ENCODE measurements around the gene CDC42BPA.
"Not testable (repeated sequence)": the region's sequence is repeated elsewhere in the genome, so short reads cannot be mapped to it uniquely, and the experiment has no call there.

CDC42BPA gene

DNA sequence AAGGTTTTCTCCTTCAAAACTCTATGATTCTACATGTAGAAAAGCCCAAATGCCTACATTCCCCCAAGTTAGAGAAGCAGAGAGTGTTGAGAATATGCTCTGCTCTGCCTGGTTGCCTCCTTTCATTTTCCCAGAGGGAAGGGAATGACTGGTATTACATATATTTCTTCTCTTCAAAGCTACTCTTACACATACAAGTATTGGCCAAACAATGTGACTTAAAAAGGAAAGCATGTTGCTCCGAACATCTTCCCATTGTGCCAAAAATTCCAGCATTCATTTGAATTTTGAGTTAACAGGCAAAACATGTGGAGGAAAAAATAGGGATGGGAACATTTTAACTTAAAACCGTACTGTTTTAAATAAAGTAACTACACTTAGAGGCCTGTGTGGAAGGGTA lies 253.0 kb downstream of the CDC42BPA start:
- no peak for DNase-seq (ENCODE audit: low read depth)

DNA sequence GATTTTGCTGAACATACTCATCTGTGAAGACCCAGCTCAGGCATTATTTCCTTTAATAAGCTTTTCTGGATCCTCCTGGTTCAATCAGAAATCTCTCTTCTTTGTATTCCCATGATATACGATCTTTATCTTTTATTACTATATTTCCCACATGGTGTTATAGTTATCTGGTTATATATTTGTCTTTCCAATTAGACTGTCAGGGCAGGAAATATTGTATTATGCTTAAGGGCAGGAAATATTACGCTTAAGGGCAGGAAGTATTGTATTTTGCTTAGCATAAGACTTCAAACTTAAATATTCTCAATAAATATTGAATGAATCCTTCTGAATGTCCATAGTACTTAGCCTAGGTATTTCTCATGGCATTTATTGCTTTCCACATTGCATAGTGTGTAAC lies 256.0 kb downstream of the CDC42BPA start:
- no peak for DNase-seq (ENCODE audit: low read depth)

DNA sequence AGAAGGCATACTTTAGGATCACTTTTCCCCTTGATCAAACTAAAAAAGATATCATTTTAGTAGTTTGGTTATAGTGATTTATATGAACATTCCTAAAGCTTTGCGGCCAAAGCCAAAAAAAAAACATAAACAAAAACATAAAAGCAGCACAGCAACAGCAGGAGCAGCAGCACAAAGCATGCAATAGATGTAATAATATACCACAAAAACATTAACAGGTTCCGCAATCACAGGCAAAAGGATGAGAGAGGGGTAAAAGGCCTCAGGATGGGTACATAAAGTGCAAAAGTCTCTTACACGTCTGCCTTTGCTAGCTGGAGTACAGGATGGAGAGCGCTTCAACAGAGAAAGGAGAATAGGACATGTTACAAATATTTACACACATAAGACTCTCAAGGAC lies 259.2 kb downstream of the CDC42BPA start:
- no peak for DNase-seq (ENCODE audit: low read depth)

DNA sequence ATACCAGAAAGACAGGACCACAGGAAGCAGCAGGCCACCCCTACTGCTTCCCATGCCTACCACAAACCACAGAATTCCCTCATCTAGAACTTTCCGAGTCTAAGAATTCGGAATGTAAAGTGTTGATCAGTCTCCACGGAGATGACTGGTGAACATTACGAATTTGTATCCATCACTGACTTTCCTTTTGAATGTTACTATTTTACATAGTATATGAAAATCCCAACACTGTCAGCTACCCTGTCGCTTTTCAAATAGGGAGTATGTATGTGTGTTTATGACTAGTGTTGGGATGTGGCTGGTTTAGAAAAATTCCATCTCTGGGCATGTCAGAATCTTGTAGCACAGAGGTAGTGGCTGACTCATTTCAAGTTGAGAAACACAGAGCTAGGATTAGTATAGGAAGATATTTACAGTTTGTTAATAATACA lies 260.0 kb downstream of the CDC42BPA start:
- DNase-seq (ENCODE audit: low read depth) = no peak

DNA sequence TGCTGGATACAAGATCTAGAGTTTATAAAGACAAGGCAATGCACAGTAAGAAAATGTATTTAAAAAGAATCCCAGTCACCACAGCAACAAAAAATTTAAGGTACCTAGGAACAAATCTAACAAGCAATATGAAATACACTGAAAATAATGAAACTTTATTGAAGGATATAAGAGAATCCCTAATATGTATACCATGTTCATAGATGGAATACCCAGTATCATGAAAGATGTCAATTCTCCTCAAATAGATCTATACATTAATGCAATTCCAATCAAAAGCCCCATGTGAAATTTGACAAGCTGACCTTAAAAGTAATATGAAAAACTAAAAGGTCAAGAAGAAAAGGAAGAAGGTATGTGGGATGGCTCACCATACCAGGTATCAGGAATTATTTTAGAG lies 269.0 kb downstream of the CDC42BPA start:
- no peak for DNase-seq (ENCODE audit: low read depth)

DNA sequence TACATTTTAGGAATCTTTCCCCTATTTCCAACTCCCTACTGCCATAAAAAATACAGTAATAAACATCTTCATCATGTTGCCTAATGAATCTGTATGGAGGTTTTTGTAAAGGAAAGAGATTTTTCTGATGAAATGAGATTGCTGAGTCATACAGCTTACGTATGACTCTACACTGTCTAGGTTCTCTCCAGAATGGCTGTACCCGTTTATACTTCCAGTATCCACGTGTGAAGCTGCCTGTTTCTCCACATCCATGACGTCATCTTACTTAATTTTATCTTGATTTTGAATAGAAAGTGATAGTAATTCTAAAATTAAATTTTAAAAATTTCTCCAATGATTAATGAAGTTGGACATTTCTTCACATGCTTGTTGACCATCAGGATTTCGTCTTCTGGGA lies 274.5 kb downstream of the CDC42BPA start:
- no peak for DNase-seq (ENCODE audit: low read depth)

DNA sequence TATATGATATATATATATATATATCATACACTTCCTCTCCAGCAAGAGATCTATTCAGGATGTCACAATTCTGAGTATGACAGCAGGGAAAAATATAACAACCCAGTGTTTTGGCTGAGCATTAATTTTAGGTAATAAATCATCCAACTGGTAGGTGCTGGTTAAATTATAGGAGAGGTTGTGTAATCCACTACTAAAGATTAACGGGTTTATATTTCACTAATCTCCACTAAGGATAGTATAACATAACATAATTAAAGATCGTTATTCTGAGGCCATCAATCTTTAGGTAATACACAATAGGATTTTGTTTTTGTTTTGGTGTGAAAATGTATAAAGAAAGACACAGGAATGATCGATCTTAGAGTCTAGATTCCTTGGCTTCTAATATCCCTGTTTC lies 276.0 kb downstream of the CDC42BPA start:
- no peak for DNase-seq (ENCODE audit: low read depth)

DNA sequence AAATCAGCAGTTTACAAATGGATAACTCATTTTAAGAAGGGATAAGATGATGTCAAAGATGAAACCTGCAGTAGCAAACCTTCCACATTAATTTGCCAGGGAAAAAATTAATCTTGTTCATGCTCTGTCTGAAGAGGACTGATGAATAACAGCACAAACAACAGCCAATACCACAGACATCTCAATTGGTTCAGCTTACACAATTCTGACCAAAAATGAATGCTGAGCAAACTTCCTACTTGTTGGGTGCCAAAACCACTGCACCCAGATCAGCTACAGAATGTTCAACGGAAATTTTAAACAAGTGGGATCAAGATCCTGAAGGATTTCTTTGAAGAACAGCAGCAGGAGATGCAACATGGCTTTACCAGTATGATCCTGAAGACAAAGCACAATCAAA lies 279.9 kb downstream of the CDC42BPA start:
- DNase-seq (ENCODE audit: low read depth) = no peak

DNA sequence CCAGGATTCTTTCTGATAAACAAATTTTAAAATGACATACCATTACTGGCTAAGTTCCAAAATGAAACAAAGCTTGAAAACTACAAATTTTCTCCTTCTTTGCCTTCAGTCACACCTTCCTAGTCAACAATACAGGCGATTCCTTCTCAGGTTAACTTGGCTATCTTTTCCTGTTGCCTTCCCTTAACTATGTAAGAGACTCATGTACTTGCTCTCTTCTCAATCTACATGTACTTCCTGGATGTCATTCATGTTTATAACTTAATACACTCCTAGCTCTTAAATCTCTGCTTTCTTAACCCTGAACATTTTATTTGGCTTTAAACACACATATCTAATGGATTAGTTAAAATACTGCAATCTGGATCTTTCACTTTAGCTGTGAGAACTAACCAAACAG lies 281.2 kb downstream of the CDC42BPA start:
- DNase-seq (ENCODE audit: low read depth) = no peak

DNA sequence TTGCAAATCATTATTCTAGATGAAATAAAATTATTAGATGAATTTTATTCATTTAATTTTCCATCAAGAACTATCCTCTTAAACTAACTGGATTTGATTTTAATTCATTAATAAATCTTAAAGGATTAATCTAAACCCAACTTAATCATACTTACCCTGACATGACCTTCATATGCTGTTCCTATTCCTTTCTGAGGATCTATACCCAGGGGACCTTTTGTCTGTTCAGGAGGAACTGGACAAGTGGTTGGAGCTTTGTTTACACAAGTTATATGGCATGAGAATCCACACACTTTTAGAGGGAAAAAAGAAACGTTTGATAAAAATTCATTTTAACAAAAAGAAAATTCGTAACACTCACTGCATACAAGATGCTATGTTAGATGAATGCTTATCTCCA lies 283.0 kb downstream of the CDC42BPA start:
- no peak for DNase-seq (ENCODE audit: low read depth)

DNA sequence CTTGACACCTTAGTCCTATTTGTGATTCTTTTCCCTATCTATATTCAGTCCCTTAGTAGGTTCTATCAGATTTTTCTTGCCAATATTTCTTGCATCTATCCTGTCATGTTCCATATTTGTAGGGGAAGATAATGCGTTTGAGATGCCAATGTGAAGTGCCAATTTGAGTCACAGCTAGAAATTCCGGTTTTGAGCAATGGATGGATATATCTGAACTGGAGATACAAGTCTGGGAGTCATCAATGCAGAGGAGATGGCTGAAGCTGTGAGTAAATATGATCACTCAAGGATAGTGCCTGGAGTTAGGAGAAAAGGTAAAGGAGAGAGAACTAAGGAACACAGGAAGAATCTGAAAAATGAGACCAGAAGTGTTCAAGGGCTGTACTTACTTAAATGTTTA lies 284.4 kb downstream of the CDC42BPA start:
- no peak for DNase-seq (ENCODE audit: low read depth)

DNA sequence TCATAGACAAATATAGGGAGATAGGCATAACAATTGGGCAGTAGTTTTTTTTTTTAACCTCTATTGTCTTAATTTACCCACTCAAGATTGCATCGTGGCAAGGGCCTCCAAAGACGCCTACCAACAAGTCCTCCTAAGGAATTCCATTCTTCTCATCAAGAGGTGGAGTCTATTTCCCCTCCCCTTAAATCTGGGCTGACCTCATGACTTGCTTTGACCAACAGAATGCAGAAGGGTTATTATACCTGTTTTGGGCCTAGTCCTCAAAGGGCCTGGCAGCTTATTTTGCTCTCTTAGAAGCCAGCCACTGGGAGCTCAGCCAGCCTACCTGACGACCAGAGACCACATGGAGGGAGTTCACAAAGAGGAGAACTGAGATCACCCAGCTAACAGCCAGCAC lies 285.9 kb downstream of the CDC42BPA start:
- DNase-seq (ENCODE audit: low read depth) = no peak

DNA sequence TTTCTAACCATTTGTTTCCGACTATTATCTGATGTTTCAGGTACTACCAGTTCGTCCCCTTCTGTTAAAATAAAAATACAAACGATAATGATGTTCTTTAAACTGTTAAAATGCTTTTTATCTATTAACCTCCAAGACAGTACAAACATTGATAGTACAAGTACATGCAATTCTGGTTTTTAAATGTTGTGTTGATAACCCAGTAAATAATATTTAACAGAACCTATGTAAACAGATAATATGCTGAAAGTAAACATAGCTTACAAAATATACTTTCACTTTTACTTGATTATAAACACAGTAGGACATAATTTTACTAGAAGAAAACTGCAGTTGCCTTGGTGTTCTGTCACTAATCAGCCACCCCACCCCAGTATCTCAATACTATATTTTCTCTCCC lies 301.3 kb downstream of the CDC42BPA start:
- no peak for DNase-seq (ENCODE audit: low read depth)

DNA sequence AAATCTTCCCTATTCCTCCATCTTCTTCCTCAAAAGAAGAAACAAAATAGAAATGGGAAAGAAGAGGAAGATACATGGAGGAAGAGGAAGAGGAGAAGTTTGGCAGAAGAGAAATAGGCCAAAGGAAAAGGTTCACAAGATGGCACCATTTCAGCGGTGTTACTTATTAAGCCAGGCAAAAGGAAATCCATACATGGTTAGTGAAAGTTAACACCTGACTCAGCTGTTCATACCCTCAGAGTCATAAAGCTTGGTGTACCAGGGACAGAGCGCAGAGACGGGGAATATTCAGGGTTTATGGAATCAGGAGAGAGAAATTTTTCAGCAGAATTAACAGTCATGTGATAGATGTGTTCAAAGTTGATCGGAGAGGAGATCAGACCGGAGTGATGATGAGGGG lies 307.6 kb downstream of the CDC42BPA start:
- DNase-seq (ENCODE audit: low read depth) = no peak

DNA sequence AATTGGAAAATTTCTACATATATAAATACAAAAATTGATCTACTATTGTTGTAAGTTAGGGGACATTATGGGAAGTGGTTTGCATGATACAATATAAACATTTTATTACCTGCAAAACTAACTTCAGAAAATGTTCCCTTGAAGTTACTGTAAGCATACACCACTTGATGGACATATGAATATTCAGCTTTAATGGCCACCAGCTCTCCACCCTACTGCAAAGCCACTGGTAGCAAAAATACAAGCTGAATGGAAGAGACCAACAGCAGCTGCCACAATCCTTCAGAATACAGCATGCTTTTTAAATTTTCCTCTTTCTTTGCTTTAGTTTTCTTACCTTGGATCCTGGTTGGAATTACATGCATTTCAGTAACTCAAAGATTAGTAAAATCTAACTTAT lies 308.4 kb downstream of the CDC42BPA start:
- DNase-seq (ENCODE audit: low read depth) = no peak

DNA sequence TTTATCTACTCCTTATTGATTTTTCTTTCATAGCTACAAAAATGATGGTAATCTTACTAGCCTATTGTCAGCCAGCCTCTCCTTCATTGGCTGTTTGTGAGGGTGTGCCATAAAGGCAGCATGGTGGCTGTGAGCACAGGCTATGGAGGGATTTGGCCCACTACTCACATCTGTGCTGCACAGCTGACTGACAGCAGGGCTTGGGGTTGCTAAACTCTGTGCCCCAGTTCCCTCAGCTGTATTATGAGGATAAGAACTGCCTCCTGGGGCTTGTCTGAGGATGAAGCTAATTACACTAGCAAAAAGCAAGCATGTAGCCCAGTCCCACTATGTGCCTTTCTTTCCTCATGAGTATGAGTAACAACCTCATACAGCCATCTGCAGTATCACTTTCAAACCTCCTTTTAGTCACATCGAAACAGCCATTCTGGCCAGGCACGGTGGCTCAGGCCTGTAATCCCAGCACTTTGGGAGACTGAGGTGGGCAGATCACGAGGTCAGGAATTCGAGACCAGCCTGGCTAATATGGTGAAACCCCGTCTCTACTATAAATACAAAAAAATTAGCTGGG lies 312.0 kb downstream of the CDC42BPA start:
- DNase-seq (ENCODE audit: low read depth) = no peak

DNA sequence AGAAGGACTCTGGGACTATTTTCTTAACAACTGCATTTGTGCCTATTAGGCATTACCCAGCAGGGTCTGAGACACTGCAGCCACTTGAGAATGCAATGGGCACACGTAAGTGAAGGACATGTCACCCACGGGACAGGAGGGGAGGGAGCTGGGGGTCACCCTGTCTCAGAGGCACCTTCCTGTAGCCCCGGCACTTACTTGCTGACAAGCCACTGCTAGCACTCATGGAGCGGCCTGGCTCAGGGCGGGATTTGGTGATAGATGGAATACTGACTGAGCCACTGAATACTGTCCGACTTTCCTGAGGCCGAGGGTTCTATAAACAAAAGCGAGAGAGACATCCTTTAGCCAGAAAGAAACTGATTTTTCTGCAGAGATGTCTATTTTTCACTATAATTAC lies 313.5 kb downstream of the CDC42BPA start:
- no peak for DNase-seq (ENCODE audit: low read depth)

DNA sequence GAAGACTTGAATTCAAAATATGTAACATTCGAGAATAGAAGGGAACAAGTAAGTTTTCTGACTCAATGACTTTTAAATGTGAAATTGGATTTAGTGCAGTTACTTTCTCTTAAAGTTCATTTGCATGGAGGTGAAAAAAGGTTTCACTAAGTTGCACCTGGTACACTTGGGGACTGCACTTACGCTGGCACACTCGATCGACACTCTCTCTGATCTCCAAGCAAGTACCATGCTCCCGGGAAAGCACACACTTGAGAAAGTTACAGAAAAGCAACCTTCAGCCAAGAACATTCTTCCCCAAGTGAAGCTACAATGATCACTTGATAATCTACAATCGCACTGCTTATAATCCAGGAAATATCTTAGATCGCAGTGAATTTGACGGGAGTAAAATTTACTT lies 315.1 kb downstream of the CDC42BPA start:
- DNase-seq (ENCODE audit: low read depth) = no peak

DNA sequence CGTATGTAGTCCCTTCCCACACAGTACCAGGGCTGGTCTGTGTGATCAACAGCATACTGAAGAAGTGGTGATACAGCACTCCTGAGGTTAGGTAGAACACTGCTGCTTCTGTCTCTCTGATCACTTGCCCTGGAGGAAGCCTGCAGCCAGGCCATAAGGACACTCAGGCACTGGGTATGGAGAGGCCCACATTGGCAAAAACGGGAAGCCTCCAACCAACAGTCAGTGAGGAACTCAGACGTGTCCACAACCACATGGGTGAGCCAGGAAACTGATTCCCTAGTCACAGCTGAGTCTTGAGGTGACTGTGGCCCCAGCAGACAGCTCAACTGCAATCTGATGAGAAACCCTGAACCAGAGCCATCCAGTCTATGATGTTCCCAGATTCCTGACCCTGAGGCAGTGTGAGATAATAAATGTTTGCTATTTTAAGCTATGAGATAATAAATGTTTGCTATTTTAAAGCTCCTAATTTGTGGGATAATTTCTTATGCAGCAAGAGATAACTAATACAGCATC lies 315.7 kb downstream of the CDC42BPA start:
- DNase-seq (ENCODE audit: low read depth) = no peak

DNA sequence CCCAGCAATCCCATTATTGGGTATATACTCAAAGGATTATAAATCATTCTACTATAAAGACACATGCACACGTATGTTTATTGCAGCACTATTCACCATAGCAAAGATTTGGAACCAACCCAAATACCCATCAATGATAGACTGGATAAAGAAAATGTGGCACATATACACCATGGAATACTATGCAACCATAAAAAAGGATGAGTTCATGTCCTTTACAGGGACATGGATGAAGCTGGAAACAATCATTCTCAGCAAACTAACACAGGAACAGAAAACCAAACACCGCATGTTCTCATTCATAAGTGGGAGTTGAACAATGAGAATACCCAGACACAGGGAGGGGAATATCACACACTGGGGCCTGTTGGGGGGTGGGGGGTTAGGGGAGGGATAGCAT lies 318.7 kb downstream of the CDC42BPA start:
- not testable (repeated sequence) for DNase-seq (ENCODE audit: low read depth)

DNA sequence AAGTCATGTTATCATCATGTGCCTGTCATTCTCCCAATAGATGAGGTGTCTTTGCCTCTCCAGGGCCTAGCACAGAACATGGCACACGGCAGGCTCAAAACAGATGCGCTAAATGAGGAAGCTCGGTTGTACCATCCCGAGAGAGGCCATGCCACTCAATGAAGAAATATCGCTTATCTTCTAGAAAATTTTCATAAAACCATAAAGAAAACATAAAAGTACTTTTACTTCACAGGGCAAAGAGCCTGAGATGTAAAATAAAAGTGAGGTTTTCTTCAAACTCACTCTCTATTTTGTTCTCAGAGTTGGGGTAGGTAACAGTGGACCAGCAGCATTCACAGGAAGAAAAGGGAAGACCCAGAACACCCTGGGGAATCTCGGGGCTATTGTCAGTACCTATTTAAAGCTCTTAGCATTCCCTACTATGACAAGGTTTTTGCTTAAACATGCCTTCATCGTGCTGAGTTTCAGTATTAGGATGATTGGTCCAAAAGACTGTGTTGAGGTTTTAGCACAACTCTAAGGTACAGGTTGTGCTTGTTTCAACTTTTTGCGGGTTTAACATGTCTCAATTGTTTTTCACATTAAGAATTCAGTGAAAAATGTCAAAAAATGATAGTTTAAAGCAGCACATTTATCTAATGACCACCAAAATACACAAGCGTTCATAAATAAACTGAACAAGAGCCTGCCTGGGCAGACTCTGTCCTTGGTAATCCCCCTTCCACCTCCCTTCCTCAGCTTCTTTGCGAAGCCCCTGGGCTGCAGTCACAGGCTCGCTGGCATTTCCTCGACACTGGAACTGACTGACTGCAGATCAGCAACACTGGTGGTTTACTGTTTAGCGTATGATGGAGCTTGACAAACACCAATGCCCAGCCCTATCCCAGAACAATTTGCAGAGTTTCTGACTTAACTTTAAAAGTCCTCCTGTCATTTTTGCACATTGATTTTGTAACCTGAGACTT lies 322.6 kb downstream of the CDC42BPA start:
- no peak for DNase-seq (ENCODE audit: low read depth)

DNA sequence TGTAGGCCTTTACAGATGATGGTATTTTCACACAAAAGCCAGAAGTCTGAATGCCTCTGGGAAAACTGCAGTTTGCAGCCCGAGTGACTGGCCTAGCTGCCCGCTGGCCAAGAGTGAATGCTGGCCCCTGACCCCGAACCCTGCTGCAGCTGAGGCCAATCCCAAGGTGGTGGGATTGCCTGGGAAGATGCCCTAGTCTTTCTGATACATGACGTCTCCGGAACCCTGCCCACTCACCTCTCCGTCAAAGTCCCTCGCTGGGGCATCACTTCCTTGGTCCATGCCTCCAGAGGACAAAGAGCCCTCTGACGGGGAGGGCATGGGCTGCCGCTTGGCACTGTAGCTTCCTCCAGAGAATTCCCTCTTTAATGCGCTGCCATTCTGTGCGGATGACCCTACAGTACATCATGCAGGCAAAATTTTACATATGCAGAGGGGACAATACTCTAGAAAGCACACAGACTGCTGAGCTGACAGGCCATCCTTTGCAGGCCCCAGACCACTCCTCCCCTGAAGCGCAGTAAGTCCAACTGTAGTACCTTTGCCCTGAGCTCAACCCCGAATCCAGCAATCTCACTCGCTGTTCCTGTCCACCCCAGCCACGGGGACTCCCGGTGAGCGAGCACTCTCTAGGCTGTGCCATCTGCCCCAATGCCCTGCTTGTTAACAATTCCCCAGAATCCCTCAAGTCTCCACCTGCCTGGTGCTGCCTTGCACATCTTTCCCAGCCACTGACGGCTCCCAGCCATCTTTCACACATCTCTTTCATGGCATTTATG lies 323.5 kb downstream of the CDC42BPA start:
- DNase-seq (ENCODE audit: low read depth) = no peak

Data from stimulated activated CD8-positive, alpha-beta memory T cell treated with anti-CD3 and anti-CD28 coated beads, Interleukin-15, amount 100 ng/mL, for 1 hour (primary cell).